PC-9 (cell line): Measurements from ENCODE around the gene TIGD1.

ENCODE experiments used
- CTCF ChIP-seq: fragments of 200-600 bp; sonication (generic); conservative IDR thresholded peaks from 2 replicates; pipeline ENCODE4 v1.6.1; 2017; ENCODE audit warnings: mixed run types, antibody characterized with exemption, mild to moderate bottlenecking, moderate library complexity
- EZH2 ChIP-seq: fragments of 200-600 bp; sonication (generic); IDR thresholded peaks from 2 replicates; pipeline ENCODE4 v1.8.0; 2017; ENCODE audit warnings: antibody characterized with exemption, low read depth

DNA sequence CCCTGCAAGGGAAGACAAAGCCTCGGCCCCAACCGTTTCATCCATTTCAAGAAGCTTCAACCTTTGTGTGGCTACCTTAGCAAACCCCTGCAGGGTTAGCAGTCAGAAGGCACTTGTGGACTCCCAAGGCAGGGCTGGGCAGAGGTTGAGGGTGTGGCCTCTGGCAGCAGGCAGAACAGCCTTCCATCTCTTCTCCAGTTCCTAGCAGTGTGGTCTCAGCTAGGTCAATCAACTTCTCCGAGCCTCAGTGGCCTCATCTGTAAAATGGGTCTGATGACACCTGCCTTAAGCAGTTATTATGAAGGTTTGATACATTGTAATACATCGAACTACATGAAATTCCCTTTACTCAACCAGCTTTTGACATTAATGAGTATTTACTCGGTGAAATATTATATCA is 37.0 kb downstream of the TIGD1 start:
- TF ChIP-seq EZH2 (no peak), CTCF (no peak)
